Measurements from ENCODE around the gene SOX1. TPM values are rescaled to one million over a fixed set of nuclear protein-coding genes. Genes with fewer than 3 reads are reported as not detected.

SOX1 gene
- total RNA-seq, 1 experiment from 2014 or later, result 0.15 TPM

- Mint-ChIP-seq H3K4me3 (peak overlapping the region; percentile 52), H3K4me1 (peaks cover 62% of the 10 kb centered on the region), H3K27ac (no peak overlapping the region), H3K27me3 (ENCODE audit: low read depth) (peaks cover 94% of the 10 kb centered on the region), H3K36me3 (no peaks in the 10 kb centered on the region), H3K9me3 (no peaks in the 10 kb centered on the region)
- CTCF ChIA-PET, result interaction anchor here (1.0 to 4.2 kb wide), 9 partner anchors 9 to 588 kb away, joined by 3 to 63 read pairs (median 4); no protein-coding TSS in a partner anchor
- POLR2A ChIA-PET, result interaction anchor here (1.2 kb wide), 1 partner anchor 11 kb away, joined by 3 read pairs; no protein-coding TSS in a partner anchor
- ATAC-seq (no peak), DNase-seq (ENCODE audit: low spot score) (no peak)
- TF ChIP-seq ZNF219 (CRISPR knock-in tag; IDR thresholded peaks at IDR 0.05; ENCODE audit: borderline replicate concordance) (no peak), KAT7 (CRISPR knock-in tag; IDR thresholded peaks at IDR 0.05; ENCODE audit: borderline replicate concordance) (no peak), ZNF671 (CRISPR knock-in tag; IDR thresholded peaks at IDR 0.05) (no peak), SP1 (CRISPR knock-in tag; conservative IDR thresholded peaks at IDR 0.05) (no peak), OVOL2 (CRISPR knock-in tag; IDR thresholded peaks at IDR 0.05; ENCODE audit: borderline replicate concordance) (no peak), ETV6 (CRISPR knock-in tag; IDR thresholded peaks at IDR 0.05) (no peak)
Observed at GRCh38 chr13:112062072-112062567, 4.8 kb upstream of the SOX1 start.

GRCh38 chr13:112062571-112063570 lies 4.1 kb upstream of the SOX1 start:
- CTCF ChIA-PET, result interaction anchor here (0.6 to 4.2 kb wide), 10 partner anchors 8 to 589 kb away, joined by 3 to 63 read pairs (median 4); no protein-coding TSS in a partner anchor
- DNase-seq (ENCODE audit: low spot score), result peak; percentile 68
- no peaks in the 10 kb centered on the region for H3K36me3 Mint-ChIP-seq
- peak overlapping the region; percentile 68 for H3K4me3 Mint-ChIP-seq
- peak; percentile 23 for ATAC-seq
- POLR2A ChIA-PET, result interaction anchor here (0.6 kb wide), 1 partner anchor 10 kb away, joined by 5 read pairs; no protein-coding TSS in a partner anchor
- peaks cover 94% of the 10 kb centered on the region for H3K27me3 Mint-ChIP-seq (ENCODE audit: low read depth)
- peaks cover 60% of the 10 kb centered on the region for H3K4me1 Mint-ChIP-seq
- no peak overlapping the region for H3K27ac Mint-ChIP-seq
- no peaks in the 10 kb centered on the region for H3K9me3 Mint-ChIP-seq
- 0 out of 2 replicates have a peak, but pooled peaks have one; percentile 18 for TF ChIP-seq FOXP1 (CRISPR knock-in tag; IDR thresholded peaks at IDR 0.05; ENCODE audit: borderline replicate concordance)
- TF ChIP-seq NFE2L1 (CRISPR knock-in tag; IDR thresholded peaks at IDR 0.05), result no peak
- TF ChIP-seq TCF7 (CRISPR knock-in tag; IDR thresholded peaks at IDR 0.05; ENCODE audit: low read depth), result no peak
- TF ChIP-seq, protein P1, sequence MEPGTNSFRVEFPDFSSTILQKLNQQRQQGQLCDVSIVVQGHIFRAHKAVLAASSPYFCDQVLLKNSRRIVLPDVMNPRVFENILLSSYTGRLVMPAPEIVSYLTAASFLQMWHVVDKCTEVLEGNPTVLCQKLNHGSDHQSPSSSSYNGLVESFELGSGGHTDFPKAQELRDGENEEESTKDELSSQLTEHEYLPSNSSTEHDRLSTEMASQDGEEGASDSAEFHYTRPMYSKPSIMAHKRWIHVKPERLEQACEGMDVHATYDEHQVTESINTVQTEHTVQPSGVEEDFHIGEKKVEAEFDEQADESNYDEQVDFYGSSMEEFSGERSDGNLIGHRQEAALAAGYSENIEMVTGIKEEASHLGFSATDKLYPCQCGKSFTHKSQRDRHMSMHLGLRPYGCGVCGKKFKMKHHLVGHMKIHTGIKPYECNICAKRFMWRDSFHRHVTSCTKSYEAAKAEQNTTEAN (CRISPR knock-in tag; IDR thresholded peaks at IDR 0.05), result no peak
- no peak for TF ChIP-seq JAZF1 (CRISPR knock-in tag; IDR thresholded peaks at IDR 0.05)
- peak; percentile 43; the same call in 1 of the 2 replicates for TF ChIP-seq MAX (CRISPR knock-in tag; IDR thresholded peaks at IDR 0.05)
- no peak for TF ChIP-seq GRHL2 (CRISPR knock-in tag; IDR thresholded peaks at IDR 0.05; ENCODE audit: insufficient replicate concordance, severe bottlenecking)
- TF ChIP-seq ZNF416 (CRISPR knock-in tag; IDR thresholded peaks at IDR 0.05), result no peak
- no peak for TF ChIP-seq RORB (CRISPR knock-in tag; IDR thresholded peaks at IDR 0.05)
- no peak for TF ChIP-seq TEAD1 (CRISPR knock-in tag; IDR thresholded peaks at IDR 0.05)
- TF ChIP-seq, protein P2, sequence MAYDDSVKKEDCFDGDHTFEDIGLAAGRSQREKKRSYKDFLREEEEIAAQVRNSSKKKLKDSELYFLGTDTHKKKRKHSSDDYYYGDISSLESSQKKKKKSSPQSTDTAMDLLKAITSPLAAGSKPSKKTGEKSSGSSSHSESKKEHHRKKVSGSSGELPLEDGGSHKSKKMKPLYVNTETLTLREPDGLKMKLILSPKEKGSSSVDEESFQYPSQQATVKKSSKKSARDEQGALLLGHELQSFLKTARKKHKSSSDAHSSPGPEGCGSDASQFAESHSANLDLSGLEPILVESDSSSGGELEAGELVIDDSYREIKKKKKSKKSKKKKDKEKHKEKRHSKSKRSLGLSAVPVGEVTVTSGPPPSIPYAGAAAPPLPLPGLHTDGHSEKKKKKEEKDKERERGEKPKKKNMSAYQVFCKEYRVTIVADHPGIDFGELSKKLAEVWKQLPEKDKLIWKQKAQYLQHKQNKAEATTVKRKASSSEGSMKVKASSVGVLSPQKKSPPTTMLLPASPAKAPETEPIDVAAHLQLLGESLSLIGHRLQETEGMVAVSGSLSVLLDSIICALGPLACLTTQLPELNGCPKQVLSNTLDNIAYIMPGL (CRISPR knock-in tag; IDR thresholded peaks at IDR 0.05), result no peak
- TF ChIP-seq TP53 (CRISPR knock-in tag; IDR thresholded peaks at IDR 0.05), result no peak
- no peak for TF ChIP-seq ZNF281 (CRISPR knock-in tag; IDR thresholded peaks at IDR 0.05)
- TF ChIP-seq ZMAT4 (CRISPR knock-in tag; IDR thresholded peaks at IDR 0.05), result no peak
- TF ChIP-seq ZNF423 (CRISPR knock-in tag; IDR thresholded peaks at IDR 0.05), result peak; percentile 74
- 0 out of 2 replicates have a peak, but pooled peaks have one; percentile 58 for TF ChIP-seq ZNF121 (CRISPR knock-in tag; IDR thresholded peaks at IDR 0.05)
- no peak for TF ChIP-seq E2F5 (CRISPR knock-in tag; IDR thresholded peaks at IDR 0.05)
- no peak for TF ChIP-seq CBFB (CRISPR knock-in tag; IDR thresholded peaks at IDR 0.05; ENCODE audit: low read depth)
- TF ChIP-seq, protein P3, sequence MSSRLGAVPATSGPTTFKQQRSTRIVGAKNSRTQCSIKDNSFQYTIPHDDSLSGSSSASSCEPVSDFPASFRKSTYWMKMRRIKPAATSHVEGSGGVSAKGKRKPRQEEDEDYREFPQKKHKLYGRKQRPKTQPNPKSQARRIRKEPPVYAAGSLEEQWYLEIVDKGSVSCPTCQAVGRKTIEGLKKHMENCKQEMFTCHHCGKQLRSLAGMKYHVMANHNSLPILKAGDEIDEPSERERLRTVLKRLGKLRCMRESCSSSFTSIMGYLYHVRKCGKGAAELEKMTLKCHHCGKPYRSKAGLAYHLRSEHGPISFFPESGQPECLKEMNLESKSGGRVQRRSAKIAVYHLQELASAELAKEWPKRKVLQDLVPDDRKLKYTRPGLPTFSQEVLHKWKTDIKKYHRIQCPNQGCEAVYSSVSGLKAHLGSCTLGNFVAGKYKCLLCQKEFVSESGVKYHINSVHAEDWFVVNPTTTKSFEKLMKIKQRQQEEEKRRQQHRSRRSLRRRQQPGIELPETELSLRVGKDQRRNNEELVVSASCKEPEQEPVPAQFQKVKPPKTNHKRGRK (CRISPR knock-in tag; IDR thresholded peaks at IDR 0.05; ENCODE audit: borderline replicate concordance), result no peak
